ENCODE measurements around the gene PHLDA3.

GRCh38 chr1:201504799-201505502 lies 36.0 kb upstream of the PHLDA3 start:
- no peak for TF ChIP-seq RAD21 (IDR thresholded peaks at IDR 0.05; ENCODE audit: low read depth)
- TF ChIP-seq, protein P1, sequence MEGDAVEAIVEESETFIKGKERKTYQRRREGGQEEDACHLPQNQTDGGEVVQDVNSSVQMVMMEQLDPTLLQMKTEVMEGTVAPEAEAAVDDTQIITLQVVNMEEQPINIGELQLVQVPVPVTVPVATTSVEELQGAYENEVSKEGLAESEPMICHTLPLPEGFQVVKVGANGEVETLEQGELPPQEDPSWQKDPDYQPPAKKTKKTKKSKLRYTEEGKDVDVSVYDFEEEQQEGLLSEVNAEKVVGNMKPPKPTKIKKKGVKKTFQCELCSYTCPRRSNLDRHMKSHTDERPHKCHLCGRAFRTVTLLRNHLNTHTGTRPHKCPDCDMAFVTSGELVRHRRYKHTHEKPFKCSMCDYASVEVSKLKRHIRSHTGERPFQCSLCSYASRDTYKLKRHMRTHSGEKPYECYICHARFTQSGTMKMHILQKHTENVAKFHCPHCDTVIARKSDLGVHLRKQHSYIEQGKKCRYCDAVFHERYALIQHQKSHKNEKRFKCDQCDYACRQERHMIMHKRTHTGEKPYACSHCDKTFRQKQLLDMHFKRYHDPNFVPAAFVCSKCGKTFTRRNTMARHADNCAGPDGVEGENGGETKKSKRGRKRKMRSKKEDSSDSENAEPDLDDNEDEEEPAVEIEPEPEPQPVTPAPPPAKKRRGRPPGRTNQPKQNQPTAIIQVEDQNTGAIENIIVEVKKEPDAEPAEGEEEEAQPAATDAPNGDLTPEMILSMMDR (IDR thresholded peaks at IDR 0.05 in 2 of 3, conservative IDR thresholded peaks at IDR 0.05 in 1 of 3; ENCODE audit: borderline replicate concordance in 1 of 3, insufficient read depth in 1 of 3, low read depth in 2 of 3, low read length in 2 of 3): no peak
- TF ChIP-seq POLR2A (IDR thresholded peaks at IDR 0.05; ENCODE audit: borderline replicate concordance, extremely low read depth, insufficient read depth, insufficient read length): no peak
- TF ChIP-seq, protein P2, sequence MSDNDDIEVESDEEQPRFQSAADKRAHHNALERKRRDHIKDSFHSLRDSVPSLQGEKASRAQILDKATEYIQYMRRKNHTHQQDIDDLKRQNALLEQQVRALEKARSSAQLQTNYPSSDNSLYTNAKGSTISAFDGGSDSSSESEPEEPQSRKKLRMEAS (IDR thresholded peaks at IDR 0.05): no peak
- TF ChIP-seq ELF1 (IDR thresholded peaks at IDR 0.05; ENCODE audit: borderline replicate concordance, low read depth): no peak
- no peak for TF ChIP-seq POLR2AphosphoS5 (IDR thresholded peaks at IDR 0.05; ENCODE audit: low read depth, low read length)
- no peak for TF ChIP-seq FOSL1 (IDR thresholded peaks at IDR 0.05; ENCODE audit: low read depth)
- no peak for TF ChIP-seq ZNF274 (IDR thresholded peaks at IDR 0.05; ENCODE audit: low read depth, low read length)
- TF ChIP-seq EGR1 (IDR thresholded peaks at IDR 0.05; ENCODE audit: low read depth): no peak
- no peak for TF ChIP-seq SP1 (IDR thresholded peaks at IDR 0.05; ENCODE audit: low read depth)
